SK-N-MC (cell line): ENCODE results near the gene NDUFAF2.

Experiments used
- EZH2 ChIP-seq: fragments of 200-600 bp; sonication (generic); IDR thresholded peaks from one replicate; pipeline ENCODE4 v1.6.1; 2017; ENCODE audit warnings: antibody characterized with exemption
- POLR2AphosphoS5 ChIP-seq: IDR thresholded peaks from 2 replicates; pipeline ENCODE4 v1.6.1; 2012; ENCODE audit warnings: mild to moderate bottlenecking, low read depth, low read length, borderline replicate concordance

- TF ChIP-seq EZH2 (no peak), POLR2AphosphoS5 (no peak)
Measured at GRCh38 chr5:61183538-61183937, 238.5 kb downstream of the NDUFAF2 start.
